HG02623 (cell line): ENCODE results near the gene UTP25.

Experiments used
- ATAC-seq: cut with Tn5 transposase; IDR thresholded peaks from one replicate; pipeline ENCODE4 v1.9.1; 2021; ENCODE audit warnings: moderate library complexity; ENCODE audit not compliant: unreplicated experiment

Gene UTP25

DNA sequence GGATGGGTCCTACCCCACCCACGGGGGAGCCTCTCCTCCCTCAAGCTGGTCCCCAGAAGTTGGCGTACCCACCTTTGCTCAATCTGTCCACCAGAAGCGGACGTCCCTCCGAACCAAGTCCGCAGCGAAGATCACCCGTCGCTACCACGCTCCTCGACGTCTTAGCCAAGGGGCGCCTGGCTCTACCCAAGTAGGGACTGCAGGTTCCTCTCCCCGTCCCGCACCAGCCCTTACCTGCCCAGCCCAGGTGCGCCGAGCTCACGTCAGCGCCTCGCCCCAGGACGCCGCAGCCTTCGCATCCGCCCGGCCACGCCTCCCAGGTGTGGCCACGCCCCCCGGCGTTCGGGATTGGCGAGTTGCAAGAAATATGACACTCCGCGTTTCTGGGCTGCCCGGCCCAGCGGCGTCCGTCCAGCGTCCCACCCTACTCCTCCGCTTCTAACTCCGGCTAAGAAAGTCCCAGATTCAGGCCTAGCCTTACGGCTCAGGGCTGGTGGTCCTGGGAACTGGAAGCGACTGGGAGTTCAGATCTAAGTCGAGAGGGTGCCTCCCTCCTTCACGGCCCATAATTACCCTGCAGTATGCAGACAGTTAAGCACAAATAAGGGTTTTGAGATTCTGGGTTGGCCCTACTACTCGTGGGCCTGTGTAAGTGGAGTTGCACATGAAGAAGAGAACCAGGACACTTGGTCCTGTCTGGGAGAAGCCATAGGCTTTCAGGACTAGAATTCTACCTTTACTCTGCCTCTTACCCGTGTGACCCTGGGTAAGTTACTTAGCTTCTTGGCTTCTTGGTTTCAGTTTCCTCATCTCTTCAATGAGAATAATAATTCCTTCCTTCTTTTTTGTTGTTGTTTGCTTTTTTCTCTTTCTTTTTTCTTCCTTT is 21.7 kb upstream of the UTP25 start, which contains the start of gene IRF6:
Gene IRF6, minus strand, starts transcription at position 268 of the 886 bp plus-strand sequence. CDS start 4,729 bp downstream, outside the sequence.
- peak; percentile 92 for ATAC-seq

DNA sequence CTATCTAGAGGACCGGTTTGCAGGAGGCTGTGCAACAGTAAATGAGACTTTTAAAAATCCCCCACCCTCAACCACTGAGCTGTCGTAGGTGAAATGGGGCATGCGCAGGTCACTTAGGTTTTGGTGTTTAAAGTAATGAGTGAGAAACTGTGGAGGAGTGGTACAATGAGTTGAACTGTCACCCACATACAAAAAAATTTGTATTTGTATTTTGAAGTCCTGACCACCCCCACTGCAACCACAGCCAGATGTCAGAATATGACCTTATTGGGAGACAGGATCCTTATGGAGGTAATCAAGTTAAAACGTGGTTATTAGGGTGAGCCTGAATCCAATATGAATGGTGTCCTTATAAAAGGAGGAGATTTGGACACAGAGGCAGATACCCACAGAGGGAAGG is 20.3 kb upstream of the UTP25 start:
- no peak for ATAC-seq

DNA sequence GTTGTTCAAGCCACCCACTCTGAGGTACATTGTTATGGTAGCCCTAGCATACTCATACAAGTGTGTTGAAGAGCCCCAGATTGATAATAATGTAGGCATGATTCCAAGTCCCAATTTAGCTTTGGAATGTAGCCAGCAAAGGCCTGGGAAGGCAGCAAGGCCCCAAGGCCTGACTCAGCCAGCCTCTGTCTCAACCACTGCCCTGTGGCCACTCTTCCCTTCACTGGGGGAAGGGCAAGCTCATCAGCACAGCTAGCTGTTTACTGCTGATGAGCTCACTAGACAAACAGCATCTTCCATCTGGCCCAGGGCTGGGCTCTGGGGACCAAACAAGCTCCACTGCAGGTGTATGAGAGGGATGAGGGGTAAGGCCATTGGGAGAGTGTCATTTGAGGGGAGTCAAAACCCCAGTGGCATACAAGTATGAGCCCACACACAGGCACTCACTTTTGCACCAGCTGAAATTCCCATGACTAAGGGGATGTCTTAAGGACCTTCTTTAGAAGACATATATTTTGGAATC is 19.7 kb upstream of the UTP25 start:
- ATAC-seq: no peak

DNA sequence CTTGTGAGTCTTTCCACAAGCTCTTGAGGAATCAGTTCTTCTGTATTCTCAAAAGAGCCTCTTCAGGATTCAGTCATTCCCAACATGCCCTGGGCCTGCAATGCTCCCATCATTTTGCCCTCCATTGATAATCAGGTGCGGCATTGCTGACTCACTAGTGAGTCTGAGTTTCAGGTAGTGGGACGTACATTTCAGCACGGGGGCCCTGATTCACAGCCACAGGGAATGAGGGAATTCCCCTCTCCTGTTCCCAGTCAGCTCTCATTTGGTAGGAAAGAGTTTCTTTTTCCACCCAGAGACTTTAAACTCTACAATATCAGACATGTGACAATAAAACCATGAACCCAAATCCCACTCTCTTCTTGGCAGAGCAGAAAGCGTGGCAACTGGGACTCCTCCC is 18.2 kb upstream of the UTP25 start:
- no peak for ATAC-seq

DNA sequence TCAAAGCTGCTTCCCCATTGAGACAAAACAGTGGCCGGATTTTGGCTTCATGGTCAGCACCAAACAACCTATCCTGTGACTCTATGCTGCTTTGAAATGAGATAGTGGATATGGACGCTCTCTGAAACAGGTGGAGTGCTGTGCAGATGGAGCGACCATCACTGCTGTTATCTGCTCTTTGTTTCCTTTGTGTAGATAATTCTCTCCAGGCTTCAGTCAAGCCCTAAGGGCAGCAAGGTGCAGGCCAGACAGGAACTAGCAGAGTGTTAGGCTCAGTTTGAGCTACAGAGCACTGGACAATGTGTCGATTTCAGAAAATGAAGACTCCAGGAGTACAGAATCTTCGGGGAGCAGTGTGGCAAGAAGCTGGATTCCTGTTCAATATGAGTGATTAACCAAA is 17.0 kb upstream of the UTP25 start:
- ATAC-seq: no peak

DNA sequence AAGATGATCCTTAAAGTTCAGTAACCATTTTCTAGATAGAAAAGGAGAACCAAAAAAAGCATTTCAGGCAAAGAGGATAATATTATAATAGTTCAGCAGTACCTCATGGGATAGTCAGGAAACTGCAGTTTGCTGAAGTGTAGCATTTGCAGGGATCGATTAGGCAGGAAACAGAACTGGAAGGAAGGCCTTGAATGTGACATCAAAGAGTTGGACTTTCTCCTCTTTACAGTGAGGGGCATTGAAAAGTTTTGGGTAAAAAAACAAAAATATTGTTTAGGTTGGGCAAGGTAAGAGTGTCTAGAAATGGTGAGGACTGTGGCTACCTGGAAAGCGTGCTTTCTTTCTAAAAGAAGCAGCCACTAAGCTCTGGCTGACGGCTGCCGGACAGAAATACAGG is 13.9 kb upstream of the UTP25 start:
- ATAC-seq: no peak

DNA sequence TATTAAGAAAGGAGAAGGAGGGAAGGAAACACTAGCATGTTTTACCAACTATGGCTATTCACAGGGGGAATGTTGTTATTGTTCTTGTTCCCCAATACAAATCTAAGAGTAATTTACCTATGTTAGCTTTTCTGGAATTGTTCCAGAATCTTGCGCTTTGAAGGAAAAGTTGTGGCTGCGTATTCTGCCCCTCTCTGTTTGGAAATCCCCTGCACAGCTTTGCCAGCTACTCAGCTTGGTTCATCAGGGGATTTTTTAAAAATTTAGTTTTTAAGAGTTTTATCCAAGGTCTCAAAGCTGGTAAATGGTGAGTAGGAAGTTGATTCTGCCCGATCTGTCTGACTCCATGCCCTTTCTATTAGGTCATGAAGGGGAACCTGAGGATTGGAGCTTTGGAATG is 12.3 kb upstream of the UTP25 start:
- no peak for ATAC-seq

DNA sequence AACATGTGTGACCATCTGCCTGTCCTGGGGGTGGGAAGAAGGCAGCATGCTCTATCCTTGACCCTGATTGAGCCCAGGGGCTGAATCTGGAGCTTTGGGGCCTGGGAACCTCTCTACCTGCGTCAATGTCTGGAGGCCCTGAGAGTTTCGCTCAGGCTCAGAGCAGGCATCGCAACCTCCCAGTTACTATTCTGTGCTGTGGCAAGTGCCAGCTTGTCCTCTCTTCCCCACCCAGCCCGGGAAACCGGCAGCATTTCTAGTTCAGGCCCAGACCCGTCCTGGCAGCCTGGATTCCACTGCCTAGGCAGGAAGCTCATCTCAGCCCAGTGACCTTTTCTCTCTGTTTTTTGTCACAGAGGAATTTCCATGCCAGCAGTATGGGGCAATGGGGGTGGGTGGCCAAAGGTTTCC is 11.8 kb upstream of the UTP25 start:
- ATAC-seq: no peak

DNA sequence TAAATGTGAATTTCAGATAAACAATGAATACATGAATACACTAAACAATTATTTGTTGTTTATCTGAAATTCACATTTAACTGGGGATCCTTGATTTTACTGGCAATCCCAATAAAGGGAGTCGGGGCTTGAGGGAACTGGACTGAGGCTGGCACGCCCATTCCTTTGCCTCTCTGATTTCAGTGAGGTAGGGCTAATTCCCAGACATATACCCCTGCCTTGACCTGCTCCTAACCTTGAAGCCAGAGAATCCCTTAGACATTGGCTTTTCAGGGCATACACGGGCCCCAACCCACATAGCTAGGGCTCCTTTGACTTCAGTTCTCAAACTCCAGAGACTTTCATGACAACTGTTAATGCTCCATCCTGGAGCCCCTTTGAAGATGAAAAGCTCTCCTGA is 10.8 kb upstream of the UTP25 start:
- no peak for ATAC-seq

DNA sequence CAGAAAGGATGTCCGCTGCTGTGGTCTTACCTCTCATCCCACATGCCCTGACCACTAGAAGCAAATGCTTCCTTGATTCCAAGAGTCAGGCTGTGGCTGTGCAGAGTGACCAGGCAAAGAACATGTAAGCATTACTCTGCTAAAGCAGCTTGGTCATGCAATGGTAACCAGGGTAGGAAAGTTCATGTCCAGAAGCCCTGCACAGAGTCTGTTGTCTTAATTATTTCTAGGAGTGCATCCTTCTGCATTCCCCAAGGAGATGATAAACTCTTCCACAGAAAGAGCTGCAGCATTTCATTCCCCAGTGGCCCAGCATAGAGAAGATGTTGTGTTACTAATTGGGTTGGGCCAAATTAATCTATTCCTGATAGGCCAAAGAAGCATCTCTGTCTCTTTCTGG is 10.1 kb upstream of the UTP25 start:
- no peak for ATAC-seq

DNA sequence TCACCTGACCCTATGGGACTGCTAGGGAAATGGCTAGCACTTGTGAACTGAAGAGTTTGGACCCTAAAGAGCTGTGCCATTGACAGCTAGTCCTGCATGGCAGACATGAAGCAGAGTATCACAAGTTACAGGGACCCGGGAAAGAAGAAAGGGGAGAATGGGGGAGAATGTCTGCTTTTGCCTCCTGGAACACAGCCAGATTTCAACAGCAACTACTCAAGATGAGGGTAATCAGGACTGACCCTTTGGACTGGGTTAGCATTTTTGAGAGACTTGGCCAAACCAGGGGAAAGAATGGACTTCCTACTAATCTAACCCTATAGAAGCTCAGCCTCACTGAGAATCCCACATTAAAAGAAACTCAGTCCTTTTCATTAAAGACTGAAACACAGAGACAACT is 8.7 kb upstream of the UTP25 start:
- ATAC-seq: no peak

DNA sequence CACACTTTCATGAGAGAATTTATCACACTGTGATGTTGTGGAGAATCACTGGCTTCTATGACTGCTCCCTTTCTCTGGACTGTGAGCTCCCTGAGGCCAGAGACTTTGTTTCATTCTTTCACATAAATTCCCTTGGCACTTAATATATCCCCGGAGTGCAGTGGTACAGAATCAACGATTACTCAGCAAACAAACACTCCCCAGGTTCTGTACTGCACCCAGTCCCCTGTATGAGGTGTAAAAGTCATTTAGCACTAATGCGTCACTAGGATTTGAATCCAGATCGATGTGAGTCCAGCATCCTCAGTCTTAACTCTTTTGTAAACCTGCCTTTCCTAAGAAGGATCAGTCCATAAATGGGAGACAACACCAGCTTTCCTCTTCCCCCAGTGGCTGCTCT is 6.8 kb upstream of the UTP25 start:
- ATAC-seq: no peak

DNA sequence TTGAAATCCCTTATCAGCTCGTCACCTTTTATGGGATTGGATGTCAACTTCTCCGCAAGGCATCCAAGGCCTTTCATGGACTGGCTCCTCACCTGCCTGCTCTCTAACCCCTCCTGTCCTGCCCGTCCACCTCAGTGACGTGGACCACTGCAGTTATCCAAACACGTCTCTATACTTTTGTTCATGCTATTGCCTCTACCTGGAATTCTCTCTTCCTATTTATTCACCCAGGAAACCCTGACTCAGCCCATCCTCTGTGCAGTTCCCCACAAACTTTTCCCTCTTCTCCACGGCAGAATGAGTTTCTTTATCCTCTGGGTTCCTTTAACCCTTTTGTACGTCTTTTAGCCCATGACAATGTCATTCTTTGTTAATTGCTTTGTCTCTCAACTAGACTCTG is 5.1 kb upstream of the UTP25 start:
- ATAC-seq: no peak

DNA sequence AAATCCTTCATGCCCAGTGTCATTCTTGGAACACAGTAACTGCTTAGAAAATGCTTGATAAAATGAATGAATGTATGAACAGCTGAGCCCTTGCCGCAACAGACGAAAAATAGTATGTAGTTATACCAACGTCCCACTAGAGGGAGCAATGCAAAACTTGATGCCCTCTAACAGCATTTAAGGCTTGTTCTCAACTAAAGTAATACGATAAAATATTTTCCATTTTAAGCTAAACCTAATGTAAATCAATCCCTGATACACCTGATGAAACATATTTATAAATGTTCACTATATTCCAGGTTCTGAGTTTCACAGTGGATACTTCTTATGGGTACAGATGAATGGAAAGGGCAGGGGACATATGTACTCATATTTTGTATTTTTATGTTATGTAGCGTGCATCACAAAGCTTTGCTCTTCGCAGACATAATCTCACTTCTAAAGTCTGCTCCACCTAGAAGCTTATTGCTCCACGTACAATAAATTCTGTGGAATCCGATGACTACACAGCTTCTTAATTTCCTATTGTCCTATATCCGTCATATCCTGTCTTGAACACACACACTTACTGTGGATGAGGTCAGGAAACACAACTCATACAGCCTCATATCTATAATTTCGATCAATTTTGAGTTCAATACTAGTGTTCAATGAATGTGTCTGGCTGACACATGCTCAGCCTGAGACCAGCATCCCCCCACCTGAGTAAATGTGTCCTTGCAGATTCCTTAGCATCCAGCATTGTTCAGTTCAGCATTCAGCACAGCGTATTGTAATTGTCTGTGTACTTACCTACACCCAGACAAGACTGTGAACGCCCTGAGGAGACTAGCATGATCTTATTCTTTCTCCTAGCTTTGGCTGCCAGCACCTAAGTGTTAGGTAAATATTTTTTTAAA is 4.4 kb upstream of the UTP25 start:
- no peak for ATAC-seq

DNA sequence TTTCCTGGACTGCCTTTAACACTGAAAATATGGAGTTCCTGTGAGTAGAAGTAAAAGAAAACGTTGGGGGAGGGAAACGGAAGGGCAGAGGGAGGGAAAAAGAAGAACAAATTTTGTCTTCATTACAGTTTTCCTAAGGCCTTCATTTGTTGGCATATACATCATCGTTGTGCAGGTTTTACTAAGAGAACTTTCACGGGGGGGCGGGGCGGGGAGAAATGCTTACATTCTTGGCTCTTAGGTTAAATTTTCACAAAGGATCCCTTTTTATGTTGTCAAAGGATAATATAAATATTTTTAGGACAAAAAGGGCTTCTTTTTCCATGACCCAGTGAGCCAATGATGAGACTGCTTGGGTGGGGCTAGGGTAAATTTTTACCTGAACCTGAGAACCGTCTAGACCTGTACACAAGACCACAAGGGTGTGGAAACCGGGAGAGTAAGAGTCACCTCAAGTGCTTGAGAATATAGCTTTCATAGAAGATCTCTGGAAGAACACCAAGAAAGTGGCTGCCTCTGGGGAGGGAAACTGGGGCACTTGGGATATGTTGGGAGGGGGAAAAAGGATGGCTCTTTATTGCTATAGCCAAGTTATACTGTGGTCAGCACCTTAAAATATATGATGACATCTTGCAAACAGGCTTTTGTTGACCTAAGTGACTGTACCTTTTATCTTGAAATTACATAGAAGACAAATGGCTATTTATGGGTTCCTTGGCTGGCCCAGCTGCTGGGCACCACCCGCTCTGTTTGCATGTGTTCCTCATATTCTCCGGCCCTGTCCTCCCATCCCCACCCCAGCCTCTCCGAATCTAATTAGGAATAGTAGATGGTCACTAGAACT is 2.0 kb upstream of the UTP25 start:
- ATAC-seq: no peak

DNA sequence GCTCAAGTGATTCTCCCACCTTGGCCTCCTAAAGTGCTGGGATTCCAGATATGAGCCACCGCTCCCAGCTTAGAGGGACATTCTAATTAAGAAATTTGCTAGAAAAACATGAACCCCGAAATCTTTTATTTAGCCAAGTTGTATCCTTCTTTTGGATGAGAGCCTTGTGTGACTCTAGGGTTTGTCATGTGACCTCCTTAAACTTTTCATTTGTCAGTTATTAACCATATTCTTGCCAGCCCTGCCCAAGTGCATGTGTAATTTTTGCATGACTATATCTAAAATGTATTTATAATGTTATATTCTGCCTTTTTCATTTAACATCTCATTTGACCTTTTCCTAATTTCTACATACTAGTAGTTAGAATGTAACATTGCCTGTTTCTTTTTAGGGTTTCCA is 1.9 kb downstream of the UTP25 start:
- no peak for ATAC-seq

DNA sequence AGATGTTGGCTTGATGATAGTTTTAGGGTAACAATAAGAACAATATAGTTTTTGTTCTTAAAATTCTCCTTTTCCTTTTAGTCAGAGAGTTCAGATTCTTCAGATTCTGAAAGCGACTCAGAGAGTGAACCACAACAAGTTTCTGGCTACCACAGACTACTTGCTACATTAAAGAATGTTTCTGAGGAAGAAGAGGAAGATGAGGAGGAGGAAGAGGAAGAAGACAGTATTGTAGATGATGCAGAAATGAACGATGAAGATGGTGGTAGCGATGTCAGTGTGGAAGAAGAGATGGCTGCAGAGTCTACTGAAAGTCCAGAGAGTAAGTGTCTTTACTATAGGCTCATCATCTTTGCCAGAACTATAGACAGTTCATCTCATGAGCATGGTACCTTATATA is 3.0 kb downstream of the UTP25 start:
- ATAC-seq: no peak

DNA sequence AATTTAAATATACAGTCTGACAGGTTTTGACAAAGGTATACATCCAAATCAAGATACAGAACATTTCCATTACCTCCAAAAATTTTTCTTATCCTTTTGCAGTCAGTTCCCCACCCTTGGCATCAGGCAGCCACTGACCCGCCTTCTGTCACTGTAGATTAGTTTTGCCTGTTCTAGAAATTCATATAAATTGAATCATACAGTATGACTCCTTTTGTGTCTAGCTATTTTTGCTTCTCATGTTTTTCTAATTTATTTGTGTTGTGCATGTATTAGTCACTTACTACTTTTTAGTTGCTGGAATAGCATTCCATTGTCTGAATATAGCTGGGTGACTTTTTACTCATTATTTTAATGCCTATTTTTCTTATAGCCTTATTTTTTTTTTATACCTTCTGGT is 3.8 kb downstream of the UTP25 start:
- ATAC-seq: no peak

DNA sequence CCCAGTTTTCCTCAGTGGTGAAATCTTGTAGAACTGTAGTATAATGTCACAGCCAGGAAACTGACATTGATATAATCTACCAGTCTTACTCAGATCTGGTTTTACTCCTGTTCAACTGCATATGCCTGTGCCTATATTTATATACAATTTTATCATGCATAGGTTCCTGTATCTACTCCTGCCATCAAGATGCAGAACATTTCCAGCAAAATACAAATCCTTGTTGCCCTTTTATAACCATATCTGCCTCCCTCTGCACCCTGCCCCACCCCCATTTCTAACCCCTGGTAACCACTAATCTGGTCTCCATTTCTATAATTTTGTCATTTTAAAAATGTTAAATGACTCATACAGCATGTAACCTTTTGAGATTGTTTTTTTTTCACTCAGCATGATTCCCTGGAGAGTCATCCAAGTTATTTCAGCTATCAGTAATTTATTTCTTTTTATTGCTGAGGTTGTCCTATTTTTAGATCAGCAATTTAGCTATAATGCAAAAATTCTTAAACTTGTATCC is 8.1 kb downstream of the UTP25 start:
- no peak for ATAC-seq

DNA sequence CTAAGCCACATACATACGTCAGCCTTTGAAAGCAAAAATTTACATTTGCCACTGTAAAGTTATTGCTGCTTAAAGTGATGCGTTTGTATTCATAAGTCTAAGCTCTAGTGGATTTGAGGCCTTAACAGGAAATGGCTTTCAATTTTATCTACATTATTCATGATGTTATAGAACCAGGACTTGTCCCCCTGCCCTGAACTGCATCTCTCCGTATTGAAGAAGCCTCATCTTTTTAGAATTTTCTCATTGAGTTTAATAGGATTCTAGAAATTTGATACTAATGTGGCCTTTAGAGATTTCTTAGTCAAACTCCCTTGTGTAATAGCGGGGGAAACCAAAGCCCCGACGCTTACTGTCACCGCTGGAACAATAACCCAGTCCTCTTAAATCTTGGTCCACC is 9.9 kb downstream of the UTP25 start:
- ATAC-seq: no peak

DNA sequence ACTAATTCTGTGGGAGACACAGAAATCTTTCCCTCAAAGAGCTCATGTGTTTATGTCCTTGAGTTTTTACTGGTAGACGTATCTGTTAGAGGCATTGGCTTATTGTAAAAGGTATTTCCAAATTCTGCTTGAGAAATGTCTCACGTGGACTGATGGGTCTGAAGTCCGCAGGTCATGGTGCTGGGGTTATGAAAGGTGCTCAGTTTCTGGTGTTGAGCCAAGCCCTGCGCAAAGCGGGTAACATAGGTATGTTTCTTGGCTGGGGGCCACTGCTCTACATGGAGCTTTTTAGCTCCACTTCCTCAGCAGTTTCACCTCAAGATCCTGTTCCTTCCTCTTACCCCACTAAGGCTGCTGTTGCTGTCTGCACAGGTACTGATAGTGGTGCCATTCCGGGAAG is 10.8 kb downstream of the UTP25 start:
- ATAC-seq: no peak
